ENCODE results near the gene CLEC16A. TPM values are rescaled to one million over a fixed set of nuclear protein-coding genes. Genes with fewer than 3 reads are reported as not detected.

CLEC16A gene
- total and polyA plus RNA-seq, 2 experiments from 2014 or later = 17.5 to 26.8 TPM

GRCh38 chr16:10951026-10951425 lies 6.7 kb downstream of the CLEC16A start:
- Histone ChIP-seq H3K36me3 (no peaks in the 10 kb centered on the region), H3K4me1 (ENCODE audit: low read depth) (peaks cover 2% of the 10 kb centered on the region), H3K27me3 (no peaks in the 10 kb centered on the region), H3K4me3 (no peak overlapping the region), H3K9me3 (ENCODE audit: low read depth) (no peaks in the 10 kb centered on the region), H3K27ac (no peak overlapping the region)
- DNase-seq (ENCODE audit: low read depth in 1 of 2, low spot score in 1 of 2) = no peak
- TF ChIP-seq, protein P1, sequence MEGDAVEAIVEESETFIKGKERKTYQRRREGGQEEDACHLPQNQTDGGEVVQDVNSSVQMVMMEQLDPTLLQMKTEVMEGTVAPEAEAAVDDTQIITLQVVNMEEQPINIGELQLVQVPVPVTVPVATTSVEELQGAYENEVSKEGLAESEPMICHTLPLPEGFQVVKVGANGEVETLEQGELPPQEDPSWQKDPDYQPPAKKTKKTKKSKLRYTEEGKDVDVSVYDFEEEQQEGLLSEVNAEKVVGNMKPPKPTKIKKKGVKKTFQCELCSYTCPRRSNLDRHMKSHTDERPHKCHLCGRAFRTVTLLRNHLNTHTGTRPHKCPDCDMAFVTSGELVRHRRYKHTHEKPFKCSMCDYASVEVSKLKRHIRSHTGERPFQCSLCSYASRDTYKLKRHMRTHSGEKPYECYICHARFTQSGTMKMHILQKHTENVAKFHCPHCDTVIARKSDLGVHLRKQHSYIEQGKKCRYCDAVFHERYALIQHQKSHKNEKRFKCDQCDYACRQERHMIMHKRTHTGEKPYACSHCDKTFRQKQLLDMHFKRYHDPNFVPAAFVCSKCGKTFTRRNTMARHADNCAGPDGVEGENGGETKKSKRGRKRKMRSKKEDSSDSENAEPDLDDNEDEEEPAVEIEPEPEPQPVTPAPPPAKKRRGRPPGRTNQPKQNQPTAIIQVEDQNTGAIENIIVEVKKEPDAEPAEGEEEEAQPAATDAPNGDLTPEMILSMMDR (IDR thresholded peaks at IDR 0.05; ENCODE audit: low read depth, low read length) = no peak

GRCh38 chr16:10954903-10955302 lies 10.5 kb downstream of the CLEC16A start:
- Histone ChIP-seq H3K4me1 (ENCODE audit: low read depth) (no peaks in the 10 kb centered on the region), H3K9me3 (ENCODE audit: low read depth) (no peaks in the 10 kb centered on the region), H3K4me3 (no peak overlapping the region), H3K36me3 (no peaks in the 10 kb centered on the region), H3K27me3 (no peaks in the 10 kb centered on the region), H3K27ac (no peak overlapping the region)
- DNase-seq (ENCODE audit: low read depth in 1 of 2, low spot score in 1 of 2) = no peak
- TF ChIP-seq, protein P1 (IDR thresholded peaks at IDR 0.05; ENCODE audit: low read depth, low read length) = no peak

DNA sequence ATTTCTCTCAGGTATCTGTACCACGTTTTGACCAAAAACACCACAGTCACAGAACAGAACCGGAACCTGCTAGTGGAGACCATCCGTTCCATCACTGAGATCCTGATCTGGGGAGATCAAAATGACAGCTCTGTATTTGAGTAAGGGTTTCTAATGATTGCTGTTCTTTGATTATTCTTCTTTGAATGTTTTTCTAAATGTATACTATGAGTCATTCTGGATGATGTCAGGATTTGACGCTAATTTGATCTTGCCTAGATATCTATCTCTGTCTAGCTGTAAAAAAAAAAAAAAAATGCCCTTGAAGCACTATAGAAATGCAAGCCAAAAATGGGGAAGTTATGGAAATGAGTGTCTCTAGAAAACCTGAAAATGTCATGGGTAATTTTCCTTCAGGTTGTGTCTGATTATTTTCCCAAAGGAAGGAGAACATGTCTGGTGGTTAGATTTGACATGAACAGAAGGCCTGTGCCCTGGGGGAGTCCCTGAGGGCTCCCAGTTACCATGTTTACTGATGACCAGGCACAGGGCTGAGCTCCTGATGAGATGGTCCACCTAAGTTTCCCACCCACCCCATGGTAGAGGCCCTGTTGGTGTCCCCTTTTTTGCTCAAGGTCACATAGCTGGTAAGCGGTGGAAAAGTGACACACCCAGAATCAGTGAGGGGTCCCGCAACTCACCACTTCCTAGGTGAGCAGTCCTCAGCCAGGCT lies 13.6 kb downstream of the CLEC16A start:
- Histone ChIP-seq H3K4me3 (no peak overlapping the region), H3K9me3 (ENCODE audit: low read depth) (no peaks in the 10 kb centered on the region), H3K27ac (no peak overlapping the region), H3K4me1 (ENCODE audit: low read depth) (peaks cover 5% of the 10 kb centered on the region), H3K36me3 (no peaks in the 10 kb centered on the region), H3K27me3 (no peaks in the 10 kb centered on the region)
- TF ChIP-seq, protein P1 (IDR thresholded peaks at IDR 0.05; ENCODE audit: low read depth, low read length) = no peak
- no peak for DNase-seq (ENCODE audit: low read depth in 1 of 2, low spot score in 1 of 2)

GRCh38 chr16:10959161-10959560 lies 14.8 kb downstream of the CLEC16A start:
- no peak for DNase-seq (ENCODE audit: low read depth in 1 of 2, low spot score in 1 of 2)
- TF ChIP-seq, protein P1 (IDR thresholded peaks at IDR 0.05; ENCODE audit: low read depth, low read length) = no peak
- Histone ChIP-seq H3K9me3 (ENCODE audit: low read depth) (no peaks in the 10 kb centered on the region), H3K4me3 (no peak overlapping the region), H3K27me3 (no peaks in the 10 kb centered on the region), H3K27ac (no peak overlapping the region), H3K36me3 (no peaks in the 10 kb centered on the region), H3K4me1 (ENCODE audit: low read depth) (peaks cover 6% of the 10 kb centered on the region)

DNA sequence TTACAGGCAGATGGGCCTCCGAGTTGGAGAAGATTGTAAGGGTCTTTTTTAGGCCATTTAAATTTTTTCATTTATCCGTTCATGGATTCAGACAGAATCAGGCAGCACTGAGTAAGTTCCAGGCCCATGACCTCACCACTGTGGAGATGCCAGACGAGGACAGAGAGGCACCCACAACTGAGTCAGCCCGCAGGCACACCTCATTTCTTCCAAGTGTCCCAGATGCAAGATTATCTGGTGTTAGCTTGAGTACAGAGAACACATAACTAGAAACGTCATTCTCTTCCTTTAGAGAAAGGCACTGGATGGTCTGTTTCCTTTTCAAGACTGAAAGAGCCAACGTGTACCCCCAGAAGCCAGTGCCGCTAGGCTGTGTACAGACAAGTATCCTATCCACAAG lies 16.9 kb downstream of the CLEC16A start:
- no peak overlapping the region for H3K4me3 ChIP-seq
- H3K9me3 ChIP-seq (ENCODE audit: low read depth) = no peaks in the 10 kb centered on the region
- H3K4me1 ChIP-seq (ENCODE audit: low read depth) = peaks cover 9% of the 10 kb centered on the region
- no peak overlapping the region for H3K27ac ChIP-seq
- H3K36me3 ChIP-seq = no peaks in the 10 kb centered on the region
- no peaks in the 10 kb centered on the region for H3K27me3 ChIP-seq
- peak in 1 of 2 donors; percentile 64 for DNase-seq (ENCODE audit: low read depth in 1 of 2, low spot score in 1 of 2)
- TF ChIP-seq, protein P1 (IDR thresholded peaks at IDR 0.05; ENCODE audit: low read depth, low read length) = no peak

Measured in cardiac muscle cell (in vitro differentiated cells and primary cell).